Measurements from ENCODE around the gene SMIM44.

GRCh38 chr19:3477506-3477905, 5.7 kb downstream of the SMIM44 start:
- TF ChIP-seq CTCF (IDR thresholded peaks at IDR 0.05) = no peak
- TF ChIP-seq POLR2A (IDR thresholded peaks at IDR 0.05) = no peak
